Measurements from ENCODE around the gene SKAP1. TPM values are rescaled to one million over a fixed set of nuclear protein-coding genes. Genes with fewer than 3 reads are reported as not detected.

The SKAP1 gene
- total and polyA plus RNA-seq, 2 experiments from 2014 or later = 0.27 TPM; not detected in 1

DNA sequence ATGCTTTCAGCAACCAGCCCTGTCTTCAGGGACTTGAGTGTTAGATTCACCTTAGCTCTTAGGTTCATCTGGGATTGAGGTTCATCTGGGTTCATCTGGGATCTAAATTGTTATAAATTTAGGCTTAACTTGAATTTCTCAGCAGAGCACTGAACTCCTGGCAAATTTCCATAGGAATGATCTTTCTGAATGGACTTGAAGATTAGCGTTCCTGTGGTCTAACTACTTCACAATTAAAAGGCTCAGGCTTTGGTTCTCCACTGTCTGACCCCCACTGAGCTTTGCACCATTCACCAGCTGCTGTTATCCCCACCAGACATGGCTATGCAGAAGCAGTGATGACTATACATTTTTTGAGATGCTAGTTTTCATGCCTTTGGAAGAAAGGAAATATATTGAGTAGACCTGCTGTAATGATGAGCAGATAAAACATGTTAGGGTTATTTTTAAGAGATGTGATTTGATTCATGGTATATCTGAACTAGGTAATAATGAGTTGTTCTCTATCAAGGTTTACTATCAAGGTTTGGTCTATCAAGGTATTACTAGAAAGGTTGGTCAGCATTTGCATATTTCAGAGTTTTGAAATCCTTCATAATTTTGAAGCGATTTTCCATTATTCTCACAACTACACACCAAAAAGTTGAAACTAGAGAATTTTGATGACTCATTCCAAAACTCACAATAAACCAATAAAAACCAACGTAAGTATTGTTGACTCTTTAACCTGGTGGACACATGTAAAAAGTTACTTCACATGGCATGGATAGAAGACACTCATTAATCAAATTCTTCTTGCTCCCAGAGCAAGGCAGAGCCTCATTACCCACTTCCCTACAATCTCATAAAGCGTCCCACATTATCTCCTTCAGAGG lies 250.7 kb downstream of the SKAP1 start (continued):
- TF ChIP-seq, protein P1, sequence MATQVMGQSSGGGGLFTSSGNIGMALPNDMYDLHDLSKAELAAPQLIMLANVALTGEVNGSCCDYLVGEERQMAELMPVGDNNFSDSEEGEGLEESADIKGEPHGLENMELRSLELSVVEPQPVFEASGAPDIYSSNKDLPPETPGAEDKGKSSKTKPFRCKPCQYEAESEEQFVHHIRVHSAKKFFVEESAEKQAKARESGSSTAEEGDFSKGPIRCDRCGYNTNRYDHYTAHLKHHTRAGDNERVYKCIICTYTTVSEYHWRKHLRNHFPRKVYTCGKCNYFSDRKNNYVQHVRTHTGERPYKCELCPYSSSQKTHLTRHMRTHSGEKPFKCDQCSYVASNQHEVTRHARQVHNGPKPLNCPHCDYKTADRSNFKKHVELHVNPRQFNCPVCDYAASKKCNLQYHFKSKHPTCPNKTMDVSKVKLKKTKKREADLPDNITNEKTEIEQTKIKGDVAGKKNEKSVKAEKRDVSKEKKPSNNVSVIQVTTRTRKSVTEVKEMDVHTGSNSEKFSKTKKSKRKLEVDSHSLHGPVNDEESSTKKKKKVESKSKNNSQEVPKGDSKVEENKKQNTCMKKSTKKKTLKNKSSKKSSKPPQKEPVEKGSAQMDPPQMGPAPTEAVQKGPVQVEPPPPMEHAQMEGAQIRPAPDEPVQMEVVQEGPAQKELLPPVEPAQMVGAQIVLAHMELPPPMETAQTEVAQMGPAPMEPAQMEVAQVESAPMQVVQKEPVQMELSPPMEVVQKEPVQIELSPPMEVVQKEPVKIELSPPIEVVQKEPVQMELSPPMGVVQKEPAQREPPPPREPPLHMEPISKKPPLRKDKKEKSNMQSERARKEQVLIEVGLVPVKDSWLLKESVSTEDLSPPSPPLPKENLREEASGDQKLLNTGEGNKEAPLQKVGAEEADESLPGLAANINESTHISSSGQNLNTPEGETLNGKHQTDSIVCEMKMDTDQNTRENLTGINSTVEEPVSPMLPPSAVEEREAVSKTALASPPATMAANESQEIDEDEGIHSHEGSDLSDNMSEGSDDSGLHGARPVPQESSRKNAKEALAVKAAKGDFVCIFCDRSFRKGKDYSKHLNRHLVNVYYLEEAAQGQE (IDR thresholded peaks at IDR 0.05; ENCODE audit: unreplicated experiment) = no peak
- TF ChIP-seq STAT1 (IDR thresholded peaks at IDR 0.05; ENCODE audit: unreplicated experiment) = no peak
- no peak for TF ChIP-seq NANOG (IDR thresholded peaks at IDR 0.05; ENCODE audit: borderline replicate concordance)
- no peak for TF ChIP-seq ZNF331 (CRISPR knock-in tag; IDR thresholded peaks at IDR 0.05; ENCODE audit: low read depth)

DNA sequence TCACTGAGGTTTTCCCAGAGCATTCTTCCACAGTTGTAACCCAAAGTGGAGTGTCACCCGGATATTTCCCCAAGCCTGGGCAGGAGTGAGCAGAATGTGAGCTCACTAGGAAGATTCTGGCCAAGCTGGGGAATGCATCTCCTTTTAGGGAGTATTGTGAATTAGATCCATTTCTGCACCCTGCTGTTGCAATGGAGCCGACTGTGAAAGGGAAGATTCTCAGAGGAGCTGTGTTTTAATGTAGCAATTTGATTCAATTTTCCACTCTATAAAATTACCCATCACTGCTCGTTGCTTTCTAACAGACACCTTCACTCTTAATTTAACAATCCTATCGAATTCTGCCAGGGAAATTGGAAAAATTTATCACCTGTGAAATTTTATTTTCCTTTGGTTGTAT lies 251.7 kb downstream of the SKAP1 start:
- H3K36me3 ChIP-seq (ENCODE audit: insufficient read depth) = no peaks in the 10 kb centered on the region
- Mint-ChIP-seq H3K27ac (no peak overlapping the region), H3K36me3 (ENCODE audit: low read depth) (no peaks in the 10 kb centered on the region), H3K4me1 (peaks cover 20% of the 10 kb centered on the region), H3K4me3 (no peak overlapping the region), H3K27me3 (ENCODE audit: insufficient read depth, low read depth, poor library complexity) (no peaks in the 10 kb centered on the region), H3K9me3 (no peaks in the 10 kb centered on the region)
- DNase-seq (ENCODE audit: low spot score) (no peak), ATAC-seq (peak; percentile 36; the same call in 2 of the 3 replicates)
- H3K79me2 ChIP-seq (replicated peaks; ENCODE audit: insufficient read depth) = no peaks in the 10 kb centered on the region
- H3F3A ChIP-seq (replicated peaks; ENCODE audit: low read depth) = no peaks in the 10 kb centered on the region
- no peak overlapping the region for H3K27ac ChIP-seq (ENCODE audit: low read depth)
- peaks cover 8% of the 10 kb centered on the region; the same call in 1 of the 2 replicates for H3K9me2 ChIP-seq (ENCODE audit: insufficient read depth)
- H3K27me3 ChIP-seq (ENCODE audit: insufficient read depth) = no peaks in the 10 kb centered on the region
- no peaks in the 10 kb centered on the region for H4K20me1 ChIP-seq (replicated peaks; ENCODE audit: insufficient read depth)
- no peak overlapping the region for H3K4me3 ChIP-seq
- H2AFZ ChIP-seq = no peak overlapping the region
- peaks cover 22% of the 10 kb centered on the region for H3K4me1 ChIP-seq (ENCODE audit: insufficient read depth)
- 0 out of 2 replicates have a peak overlapping the region, but pooled peaks have one; percentile 5 for H3K4me2 ChIP-seq
- TF ChIP-seq EZH2phosphoT487 (IDR thresholded peaks at IDR 0.05; ENCODE audit: unreplicated experiment) = no peak
- TF ChIP-seq, protein P2, sequence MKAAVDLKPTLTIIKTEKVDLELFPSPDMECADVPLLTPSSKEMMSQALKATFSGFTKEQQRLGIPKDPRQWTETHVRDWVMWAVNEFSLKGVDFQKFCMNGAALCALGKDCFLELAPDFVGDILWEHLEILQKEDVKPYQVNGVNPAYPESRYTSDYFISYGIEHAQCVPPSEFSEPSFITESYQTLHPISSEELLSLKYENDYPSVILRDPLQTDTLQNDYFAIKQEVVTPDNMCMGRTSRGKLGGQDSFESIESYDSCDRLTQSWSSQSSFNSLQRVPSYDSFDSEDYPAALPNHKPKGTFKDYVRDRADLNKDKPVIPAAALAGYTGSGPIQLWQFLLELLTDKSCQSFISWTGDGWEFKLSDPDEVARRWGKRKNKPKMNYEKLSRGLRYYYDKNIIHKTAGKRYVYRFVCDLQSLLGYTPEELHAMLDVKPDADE (IDR thresholded peaks at IDR 0.05) = no peak
- no peak for TF ChIP-seq CREB1 (CRISPR knock-in tag; IDR thresholded peaks at IDR 0.05; ENCODE audit: low read depth)
- TF ChIP-seq, protein P3, sequence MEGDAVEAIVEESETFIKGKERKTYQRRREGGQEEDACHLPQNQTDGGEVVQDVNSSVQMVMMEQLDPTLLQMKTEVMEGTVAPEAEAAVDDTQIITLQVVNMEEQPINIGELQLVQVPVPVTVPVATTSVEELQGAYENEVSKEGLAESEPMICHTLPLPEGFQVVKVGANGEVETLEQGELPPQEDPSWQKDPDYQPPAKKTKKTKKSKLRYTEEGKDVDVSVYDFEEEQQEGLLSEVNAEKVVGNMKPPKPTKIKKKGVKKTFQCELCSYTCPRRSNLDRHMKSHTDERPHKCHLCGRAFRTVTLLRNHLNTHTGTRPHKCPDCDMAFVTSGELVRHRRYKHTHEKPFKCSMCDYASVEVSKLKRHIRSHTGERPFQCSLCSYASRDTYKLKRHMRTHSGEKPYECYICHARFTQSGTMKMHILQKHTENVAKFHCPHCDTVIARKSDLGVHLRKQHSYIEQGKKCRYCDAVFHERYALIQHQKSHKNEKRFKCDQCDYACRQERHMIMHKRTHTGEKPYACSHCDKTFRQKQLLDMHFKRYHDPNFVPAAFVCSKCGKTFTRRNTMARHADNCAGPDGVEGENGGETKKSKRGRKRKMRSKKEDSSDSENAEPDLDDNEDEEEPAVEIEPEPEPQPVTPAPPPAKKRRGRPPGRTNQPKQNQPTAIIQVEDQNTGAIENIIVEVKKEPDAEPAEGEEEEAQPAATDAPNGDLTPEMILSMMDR (conservative IDR thresholded peaks at IDR 0.05; ENCODE audit: low read depth in 2 of 2) = no peak
- TF ChIP-seq, protein P1 (IDR thresholded peaks at IDR 0.05; ENCODE audit: unreplicated experiment) = no peak

Measured in GM23338 (cell line).